HG02938 (cell line): ENCODE results near the gene CARD14.

Experiments used
- ATAC-seq: cut with Tn5 transposase; IDR thresholded peaks from one replicate; pipeline ENCODE4 v1.9.1; 2021; ENCODE audit warnings: mild to moderate bottlenecking, moderate library complexity; ENCODE audit not compliant: unreplicated experiment

The CARD14 gene

DNA sequence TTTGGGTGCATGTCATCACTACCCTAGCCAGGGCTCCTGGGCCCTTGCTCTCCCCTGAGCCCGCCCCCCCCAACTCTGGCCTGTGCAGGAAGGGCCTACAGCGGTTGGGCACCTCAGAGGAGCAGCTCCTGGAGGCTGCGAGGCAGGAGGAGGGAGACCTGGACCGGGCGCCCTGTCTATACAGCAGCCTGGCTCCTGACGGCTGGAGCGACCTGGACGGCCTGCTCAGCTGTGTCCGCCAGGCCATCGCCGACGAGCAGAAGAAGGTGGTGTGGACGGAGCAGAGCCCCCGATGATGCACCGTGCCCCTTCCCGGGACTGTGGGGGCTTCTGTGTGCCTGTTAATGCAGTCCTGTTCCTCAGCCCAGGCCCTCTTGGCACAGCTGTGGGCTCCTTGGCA lies 38.2 kb downstream of the CARD14 start:
- no peak for ATAC-seq

DNA sequence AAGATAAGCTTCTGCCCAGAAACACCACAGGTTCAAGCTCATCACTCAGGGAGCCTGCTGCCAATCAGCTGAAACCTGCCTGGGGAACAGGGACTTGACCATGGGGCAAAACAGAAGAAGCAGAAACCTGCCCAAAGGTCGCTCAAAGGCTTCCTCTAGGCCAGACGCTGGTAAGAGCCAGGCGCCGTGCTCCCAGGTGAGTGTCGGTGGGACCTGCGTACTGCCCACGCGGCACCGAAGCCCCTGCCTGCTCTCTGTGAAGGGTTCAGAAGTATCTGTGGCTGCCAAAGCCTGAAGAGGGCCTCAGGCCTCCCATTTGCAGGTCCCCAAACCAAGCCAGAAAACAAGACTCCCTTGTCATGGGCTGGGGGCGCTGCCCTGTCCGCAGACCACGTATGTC lies 39.9 kb downstream of the CARD14 start:
- ATAC-seq = no peak

DNA sequence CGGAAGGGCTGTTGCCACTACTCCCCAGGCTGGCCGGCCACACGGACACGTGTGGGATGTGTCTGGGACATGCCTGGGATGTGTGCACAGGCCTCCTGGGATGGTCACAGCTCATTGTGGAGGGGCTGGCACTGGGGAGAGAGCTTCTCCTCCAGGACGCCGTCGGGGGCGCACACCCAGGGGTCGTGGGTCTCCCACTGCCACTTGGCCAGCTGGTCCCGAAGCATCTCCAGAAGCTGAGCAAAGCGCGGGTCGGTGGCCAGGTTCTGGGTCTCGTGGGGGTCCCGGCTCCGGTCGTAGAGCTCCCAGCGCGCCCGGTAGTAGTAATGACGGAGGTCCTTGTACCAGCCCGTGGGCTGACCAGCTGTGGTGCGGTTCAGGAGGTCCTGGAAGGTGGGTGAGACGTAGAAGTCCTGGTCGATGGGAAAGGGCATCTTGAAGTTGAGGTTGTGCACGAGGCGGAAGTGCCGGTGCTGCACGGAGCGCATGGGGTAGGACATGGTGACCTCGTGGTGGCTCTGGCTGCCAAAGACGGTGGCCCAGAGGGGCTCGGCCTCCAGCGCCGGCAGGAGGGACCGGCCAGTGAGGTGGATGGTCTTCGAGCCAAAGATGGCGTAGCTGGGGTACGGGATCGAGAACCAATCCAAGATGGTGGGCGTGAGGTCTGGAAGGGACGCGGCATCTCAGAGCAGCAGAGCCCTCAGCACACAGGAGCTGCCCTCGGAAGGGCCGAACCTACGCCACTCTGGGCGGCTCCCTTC lies 40.7 kb downstream of the CARD14 start:
- ATAC-seq = no peak

DNA sequence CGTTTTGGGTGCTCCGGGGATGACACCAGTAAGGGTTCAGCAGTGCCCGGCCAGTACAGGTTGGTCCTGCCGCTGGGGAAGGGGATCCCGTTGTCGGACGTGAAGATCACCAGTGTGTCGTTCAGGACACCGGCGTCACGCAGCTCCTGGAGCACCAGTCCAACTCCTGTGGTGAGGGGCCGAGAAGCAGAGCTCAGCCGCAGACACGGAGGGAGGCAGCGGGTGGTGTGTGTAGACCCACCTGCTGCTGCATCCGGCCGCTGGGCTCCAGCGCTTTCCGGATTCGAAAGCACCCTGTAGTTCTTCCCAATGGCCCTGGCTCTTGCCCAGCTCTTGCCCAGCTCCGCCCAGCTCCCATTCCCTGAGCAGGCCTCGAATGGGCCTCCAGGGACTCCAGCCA lies 42.3 kb downstream of the CARD14 start:
- no peak for ATAC-seq

DNA sequence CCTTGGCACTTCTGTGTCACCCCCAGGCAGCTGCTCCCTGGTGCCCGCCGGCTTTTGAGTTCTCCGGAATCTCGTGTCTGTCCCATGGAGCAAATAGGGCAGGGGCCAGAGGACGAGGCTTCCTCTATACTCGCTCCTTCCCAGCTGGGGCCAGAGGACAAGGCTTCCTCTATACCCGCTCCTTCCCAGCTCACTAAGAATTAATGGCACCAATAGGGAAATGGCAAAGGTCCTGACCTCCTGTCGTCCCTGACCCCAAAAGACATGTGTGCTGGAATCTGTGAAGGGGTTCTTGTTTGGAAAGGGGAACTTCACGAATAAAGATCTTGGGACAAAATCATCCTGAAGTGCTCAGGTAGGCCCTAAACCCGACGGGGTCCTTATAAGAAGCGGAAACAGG lies 42.7 kb downstream of the CARD14 start:
- no peak for ATAC-seq

DNA sequence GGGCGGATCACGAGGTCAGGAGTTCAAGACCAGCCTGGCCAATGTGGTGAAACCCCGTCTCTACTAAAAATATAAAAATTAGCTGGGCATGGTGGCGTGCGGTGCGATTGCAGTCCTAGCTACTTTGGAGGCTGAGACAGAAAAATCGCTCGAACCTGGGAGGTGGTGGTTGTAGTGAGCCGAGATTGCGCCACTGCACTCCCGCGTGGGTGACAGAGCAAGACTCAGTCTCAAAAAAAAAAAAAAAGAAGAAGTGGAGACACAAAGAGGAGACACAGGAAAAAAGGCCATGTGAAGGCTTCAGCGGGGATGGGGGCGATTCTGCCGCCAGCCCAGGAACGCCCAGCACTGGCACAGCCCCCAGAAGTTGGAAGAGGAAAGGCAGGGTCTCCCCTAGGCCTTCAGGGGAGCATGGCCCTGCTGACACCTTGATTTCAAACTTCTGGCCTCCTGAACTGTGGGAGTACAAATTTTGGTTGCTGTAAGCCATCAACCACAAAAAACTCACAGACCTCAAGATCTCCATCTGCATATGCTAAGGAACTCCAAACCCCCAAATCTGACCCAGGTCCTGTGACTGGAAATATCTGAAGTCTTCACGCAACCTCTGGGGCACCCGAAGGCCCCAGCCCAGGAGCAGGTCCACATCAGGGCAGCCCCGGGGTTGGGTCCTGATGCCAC lies 43.3 kb downstream of the CARD14 start:
- ATAC-seq = no peak

DNA sequence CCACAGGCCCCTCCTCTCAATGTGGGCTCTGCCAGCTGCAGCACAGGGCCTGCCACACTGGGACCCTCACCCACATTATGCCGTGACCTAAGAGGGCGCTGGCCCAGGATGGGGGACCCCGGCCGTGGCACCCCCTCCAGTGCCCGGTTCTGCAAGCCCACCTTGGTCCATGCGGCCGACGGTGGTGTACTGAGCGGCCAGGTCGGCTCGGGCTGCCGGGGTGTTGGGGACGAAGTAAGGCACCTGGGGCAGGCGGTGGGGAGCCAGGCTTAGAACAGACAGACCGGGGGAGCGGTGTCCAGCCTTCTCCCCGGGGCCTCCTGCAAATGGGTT lies 43.8 kb downstream of the CARD14 start:
- ATAC-seq = no peak

DNA sequence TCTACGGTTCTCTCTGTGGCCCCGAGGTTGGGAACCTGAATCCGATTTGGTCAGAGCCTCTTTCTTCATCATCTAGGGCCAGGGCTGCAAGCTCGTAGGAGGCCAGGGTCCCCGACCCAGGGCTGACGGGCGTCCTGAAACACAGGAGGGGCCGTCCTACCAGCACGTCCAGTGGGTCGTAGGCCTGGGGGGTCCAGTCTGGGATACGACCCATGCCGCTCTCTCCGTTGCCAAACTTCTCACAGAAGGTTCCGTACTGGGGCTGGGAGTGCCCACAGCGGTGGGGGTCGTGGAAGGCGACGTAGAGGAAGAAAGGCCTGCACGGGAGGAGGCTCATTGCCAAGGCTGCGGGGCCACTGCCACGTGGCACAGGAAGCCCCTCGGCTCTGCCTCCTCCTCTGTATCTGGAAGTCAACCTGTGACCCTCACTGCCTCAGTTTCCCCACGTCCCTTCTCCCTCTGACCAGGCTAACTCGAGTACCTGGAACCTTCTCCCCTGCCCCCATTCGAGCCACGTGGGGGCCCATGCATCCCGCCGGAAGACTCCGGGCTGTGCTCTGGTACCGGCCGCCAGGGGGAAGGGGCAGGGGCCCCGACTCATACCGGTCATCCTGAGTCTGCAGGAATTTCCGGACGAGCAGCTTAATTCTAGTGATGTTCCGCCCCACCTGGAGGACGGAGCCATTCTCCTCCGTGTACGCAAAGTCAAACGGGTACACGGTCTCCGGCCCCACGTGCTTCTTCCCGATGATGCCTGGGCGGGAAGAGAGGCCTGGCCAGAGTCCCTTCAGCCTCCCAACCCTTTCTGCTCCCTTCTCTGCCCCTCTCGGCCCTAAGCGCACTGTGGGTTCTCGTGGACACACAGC lies 44.4 kb downstream of the CARD14 start:
- no peak for ATAC-seq

DNA sequence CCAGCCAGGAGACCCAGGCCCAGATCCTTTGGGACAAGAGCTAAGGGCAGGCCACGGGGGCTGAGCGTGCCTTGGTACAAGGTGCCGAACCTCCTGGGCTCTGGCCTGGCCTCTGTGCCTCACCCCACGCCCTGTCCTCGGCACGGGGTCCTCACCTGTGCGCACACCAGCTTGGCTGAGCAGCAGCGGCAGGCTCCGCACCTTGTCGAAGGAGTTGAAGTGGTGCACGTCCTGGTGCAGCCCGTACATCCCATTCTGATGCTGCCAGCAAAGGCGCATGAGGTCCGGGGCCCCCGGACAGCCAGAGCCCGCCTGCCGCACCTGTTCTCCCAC lies 45.0 kb downstream of the CARD14 start:
- no peak for ATAC-seq

DNA sequence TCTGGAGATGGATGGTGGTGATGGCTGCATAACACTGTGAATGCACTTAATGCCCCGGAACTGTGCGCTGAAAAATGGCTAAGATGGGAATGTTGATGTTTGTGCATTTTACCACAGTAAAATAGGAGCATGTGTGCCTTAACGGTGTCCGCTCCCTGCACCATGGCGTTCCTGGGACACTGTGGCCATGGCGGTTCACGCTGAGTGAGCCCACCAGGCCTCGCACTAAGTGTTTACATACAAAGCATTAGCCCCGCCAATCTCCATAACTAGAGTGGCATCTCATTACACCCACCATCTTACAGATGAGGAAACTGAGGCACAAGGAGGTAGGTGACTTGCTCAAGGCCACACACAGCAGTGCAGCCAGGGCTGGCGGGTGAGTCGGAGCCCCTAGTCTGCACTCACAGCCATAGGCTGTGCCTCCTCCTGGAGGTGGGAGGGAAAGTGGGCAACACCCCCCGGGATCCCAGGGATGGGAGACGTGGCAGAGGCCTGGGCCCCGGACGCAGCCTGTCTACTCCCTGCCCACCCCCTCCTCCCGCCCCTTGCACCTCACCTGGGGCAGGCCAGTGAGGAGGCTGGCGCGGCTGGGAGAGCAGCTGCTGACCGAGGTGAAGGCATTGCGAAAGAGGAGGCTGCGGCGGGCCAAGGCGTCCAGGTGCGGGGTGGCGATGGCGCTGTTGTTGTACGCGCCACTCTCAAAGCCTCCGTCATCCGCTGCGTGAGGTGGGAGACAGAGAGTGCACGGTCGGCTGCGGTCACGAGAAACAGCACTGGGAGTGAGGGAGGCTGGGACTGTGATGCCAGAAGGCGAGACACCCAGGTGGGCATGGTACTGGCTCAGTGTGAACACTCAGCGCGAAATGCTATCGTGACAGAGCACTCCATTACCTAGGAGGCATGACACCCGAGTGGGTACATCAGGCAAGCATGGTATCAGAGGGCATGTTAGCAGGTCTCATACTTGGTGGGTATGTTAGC lies 46.9 kb downstream of the CARD14 start:
- ATAC-seq = no peak

DNA sequence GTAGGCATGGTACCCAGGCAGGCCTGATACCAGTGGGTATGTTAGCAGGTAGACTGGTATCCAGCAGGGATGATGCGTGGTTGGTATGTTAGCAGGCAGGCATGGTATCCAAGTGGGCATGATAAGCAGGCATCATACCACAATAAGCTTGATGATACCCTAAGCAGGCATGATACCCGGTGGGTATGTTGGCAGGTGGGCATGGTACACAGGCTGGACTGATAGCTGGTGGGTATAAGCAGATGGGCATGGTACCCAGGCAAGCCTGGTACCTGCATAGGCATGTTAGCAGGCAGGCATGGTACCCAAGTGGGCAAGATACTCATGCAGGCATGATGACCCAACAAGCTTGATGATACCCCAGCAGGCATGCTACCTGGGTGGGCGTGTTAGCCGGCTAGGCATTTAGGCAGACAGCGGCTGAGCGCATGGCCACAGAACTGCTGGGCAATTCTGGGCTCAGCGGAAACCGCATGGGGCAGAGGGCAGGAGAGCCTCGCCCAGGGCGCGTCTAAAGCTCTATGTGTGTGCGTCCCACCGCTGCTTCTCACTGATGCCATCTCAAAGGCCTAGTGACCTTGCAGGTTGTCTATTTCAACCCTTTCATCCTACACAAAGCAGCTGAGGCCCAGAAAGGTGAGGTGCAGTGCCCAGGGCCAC lies 48.0 kb downstream of the CARD14 start:
- ATAC-seq = no peak

DNA sequence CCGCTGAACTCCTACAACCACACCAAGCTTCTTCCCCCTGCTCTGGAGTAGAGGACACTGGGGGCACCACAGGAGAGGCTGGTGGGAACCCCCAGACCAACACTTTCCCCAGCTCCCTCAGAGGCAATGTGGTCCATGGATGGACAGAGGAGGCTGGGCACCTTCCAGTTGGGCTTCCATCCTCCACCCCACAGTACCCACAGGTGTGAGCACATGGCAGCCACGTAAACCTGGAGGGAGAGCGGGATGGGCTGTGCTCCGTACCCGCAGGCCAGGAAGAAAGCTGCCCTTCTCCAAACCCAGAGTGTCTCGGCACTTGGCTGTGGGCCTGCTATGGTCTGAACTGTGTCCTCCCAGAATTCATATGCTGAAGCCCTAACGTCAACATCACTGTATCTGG lies 48.6 kb downstream of the CARD14 start:
- no peak for ATAC-seq

DNA sequence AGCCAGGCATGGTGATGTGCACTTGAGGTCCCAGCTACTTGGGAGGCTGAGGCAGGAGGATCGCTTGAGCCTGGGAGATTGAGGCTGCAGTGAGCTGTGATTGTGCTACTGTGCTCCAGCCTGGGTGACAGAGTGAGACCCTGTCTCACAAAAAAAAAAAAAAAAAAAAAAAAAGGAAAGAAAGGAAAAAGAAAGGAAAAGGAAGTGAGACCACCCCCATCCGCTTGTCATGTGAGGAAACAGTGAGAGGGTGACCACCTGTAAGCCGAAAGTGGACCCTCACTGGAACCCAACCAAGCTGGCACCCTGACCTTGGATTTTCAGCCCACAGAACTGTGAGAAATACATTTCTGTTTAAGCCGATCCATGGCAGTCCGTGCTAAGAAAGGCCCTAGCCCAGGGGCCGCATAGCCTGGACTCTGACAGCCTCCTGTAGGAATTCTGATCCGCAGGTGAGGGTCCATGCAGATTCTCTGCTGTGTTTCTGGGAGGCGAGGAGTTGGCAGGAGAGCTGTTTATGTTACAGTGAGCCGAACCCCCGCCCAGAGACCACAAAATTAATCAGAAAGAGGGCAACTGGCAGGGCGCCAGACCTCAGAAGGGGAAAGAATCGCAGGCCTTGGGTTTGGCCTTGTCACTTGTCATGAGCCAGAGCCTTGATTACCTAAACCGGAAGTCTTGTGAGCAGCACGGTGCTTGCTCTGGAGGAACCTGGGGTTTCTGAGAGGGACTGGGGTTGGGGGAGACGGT lies 49.4 kb downstream of the CARD14 start:
- peak; percentile 73 for ATAC-seq

DNA sequence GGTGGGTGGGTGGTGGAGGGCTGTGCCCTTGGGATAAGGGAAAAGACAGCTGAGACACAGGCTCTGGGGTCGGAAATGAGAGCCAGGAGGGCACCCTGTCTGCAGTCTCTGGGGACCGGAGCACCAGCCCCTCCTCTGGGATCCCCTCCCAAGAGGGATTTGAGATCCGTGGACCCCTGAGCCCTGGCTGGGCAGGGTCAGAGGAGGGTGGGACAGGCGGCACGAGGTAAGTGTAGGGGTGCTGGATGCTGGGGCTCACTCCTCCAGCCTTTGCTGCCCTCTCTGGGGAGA lies 49.9 kb downstream of the CARD14 start:
- ATAC-seq = no peak

DNA sequence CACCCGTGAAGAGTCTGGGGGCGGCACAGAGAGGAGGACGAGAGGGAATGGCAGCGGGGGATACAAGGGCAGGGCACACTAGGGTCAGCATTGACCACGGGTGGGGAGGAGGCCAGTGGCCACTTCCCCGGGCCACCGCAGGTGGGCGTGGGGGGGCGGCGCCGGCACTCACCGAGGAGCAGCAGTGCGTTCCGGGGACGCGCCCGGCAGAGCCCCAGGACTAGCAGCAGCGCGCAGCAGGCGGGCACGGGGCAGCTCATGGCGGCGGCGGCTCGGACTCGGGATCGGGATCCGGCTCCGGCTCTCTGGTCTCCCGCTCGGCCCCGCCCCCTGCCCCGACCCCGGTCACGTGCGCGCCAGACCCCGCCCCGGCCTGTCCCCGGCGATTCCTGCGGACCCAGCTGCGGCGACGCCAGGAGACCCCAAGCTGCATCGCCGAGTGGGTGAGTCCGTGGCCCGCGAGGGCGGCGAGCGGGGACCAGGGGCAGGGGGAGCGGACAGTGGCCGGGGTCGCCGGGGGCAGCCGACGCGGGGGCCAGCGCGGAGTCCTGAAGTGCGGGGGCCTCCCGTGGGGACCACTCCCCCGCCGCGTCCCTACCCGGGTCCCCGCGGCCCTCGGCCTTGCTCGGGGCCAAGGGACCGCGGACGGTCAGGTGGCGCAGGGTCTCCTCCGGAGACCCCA lies 50.4 kb downstream of the CARD14 start, which contains the start of the genes SGSH and SLC26A11:
TSS of gene SGSH (minus strand) at position 280 of the 682 bp plus-strand sequence. CDS start at position 260, 20 bp downstream.
TSS of gene SLC26A11 (plus strand) at position 374 of the 682 bp plus-strand sequence. CDS start 1,134 bp downstream, outside the sequence.
- peak; percentile 34 for ATAC-seq

DNA sequence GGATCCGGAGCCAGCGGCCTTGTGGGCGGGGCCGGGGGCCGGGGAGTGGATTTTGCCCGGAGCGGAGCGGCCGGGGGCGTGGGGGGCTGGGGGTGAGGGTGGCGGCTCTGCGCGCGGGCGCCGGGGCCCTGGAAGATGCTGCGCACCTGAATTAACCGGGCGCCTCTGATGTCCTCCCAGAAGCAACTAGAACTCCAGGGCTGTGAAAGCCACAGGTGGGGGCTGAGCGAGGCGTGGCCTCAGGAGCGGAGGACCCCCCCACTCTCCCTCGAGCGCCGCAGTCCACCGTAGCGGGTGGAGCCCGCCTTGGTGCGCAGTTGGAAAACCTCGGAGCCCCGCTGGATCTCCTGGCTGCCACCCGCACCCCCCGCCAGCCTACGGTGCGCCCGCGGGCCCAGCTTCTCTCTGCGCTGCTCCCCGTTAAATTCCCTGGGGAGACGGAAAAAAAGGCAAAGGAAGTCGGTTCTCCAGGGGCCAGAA lies 50.9 kb downstream of the CARD14 start:
- no peak for ATAC-seq

DNA sequence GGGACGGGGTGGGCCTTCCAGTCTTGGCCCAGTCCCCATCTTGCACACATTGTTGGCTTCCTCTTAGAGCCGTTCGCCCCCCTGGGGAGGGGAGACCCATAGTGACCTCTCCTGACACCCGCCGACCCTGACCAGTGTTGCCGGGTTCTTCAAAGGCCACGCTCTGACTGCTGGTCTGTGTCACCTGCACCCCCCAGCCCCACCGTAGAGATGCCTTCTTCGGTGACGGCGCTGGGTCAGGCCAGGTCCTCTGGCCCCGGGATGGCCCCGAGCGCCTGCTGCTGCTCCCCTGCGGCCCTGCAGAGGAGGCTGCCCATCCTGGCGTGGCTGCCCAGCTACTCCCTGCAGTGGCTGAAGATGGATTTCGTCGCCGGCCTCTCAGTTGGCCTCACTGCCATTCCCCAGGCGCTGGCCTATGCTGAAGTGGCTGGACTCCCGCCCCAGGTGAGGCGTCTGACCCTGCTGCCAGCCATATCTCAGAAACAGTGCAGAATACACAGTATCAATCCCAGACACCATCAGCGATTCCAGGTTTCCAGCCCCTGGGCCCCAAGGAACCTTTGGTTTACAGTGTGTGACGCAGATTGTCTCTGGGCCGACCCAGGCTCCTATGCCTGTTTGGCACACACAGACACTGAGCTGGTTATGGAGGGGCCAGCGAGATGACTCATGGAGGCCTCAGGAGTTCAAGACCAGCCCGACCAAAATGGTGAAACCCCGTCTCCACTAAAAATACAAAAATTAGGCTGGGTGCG lies 51.7 kb downstream of the CARD14 start:
- ATAC-seq = no peak
